Osteoblast (primary cell): ENCODE data around the gene CACNG5. TPM values are rescaled to one million over a fixed set of nuclear protein-coding genes. Genes with fewer than 3 reads are reported as not detected.

Experiments used
- DNase-seq: peaks from one replicate; pipeline ENCODE4 v3.0.0; 2011; ENCODE audit warnings: low spot score, mixed read lengths; ENCODE audit not compliant: insufficient read length; ENCODE audit errors: missing footprints
- H2AFZ ChIP-seq: 2 replicates; pipeline ENCODE4 v1.6.0; 2011; ENCODE audit warnings: mild to moderate bottlenecking, low read length
- H3K27ac ChIP-seq: 2 replicates; pipeline ENCODE4 v1.5.1; 2011; ENCODE audit warnings: mild to moderate bottlenecking, low read depth, low read length, moderate library complexity
- H3K27me3 ChIP-seq: 2 replicates; pipeline ENCODE4 v1.6.0; 2012; ENCODE audit warnings: mild to moderate bottlenecking, control low read depth, inconsistent platforms, low read length, moderate library complexity; ENCODE audit not compliant: insufficient read depth
- H3K36me3 ChIP-seq: 2 replicates; pipeline ENCODE4 v1.5.1; 2011; ENCODE audit warnings: mild to moderate bottlenecking, low read length, control low read depth, moderate library complexity; ENCODE audit not compliant: insufficient read depth
- H3K4me1 ChIP-seq: 2 replicates; pipeline ENCODE4 v1.5.1; 2011; ENCODE audit warnings: mild to moderate bottlenecking, low read length, control low read depth, moderate library complexity; ENCODE audit not compliant: insufficient read depth
- H3K4me2 ChIP-seq: 2 replicates; pipeline ENCODE4 v1.6.0; 2011; ENCODE audit warnings: mild to moderate bottlenecking, low read length; ENCODE audit not compliant: insufficient read depth
- H3K4me3 ChIP-seq: fragments of 200-600 bp; sonication (generic); 3 replicates; pipeline ENCODE4 v1.5.1; 2012; ENCODE audit warnings: mild to moderate bottlenecking, low read length, inconsistent platforms; ENCODE audit not compliant: insufficient read depth
- H3K79me2 ChIP-seq: 2 replicates; pipeline ENCODE4 v1.6.0; 2012; ENCODE audit warnings: mild to moderate bottlenecking, low read length, control low read depth, inconsistent platforms; ENCODE audit not compliant: insufficient read depth
- H3K9me3 ChIP-seq: 2 replicates; pipeline ENCODE4 v1.5.1; 2011; ENCODE audit warnings: low read depth, low read length, control low read depth
- H4K20me1 ChIP-seq: 2 replicates; pipeline ENCODE4 v1.6.0; 2012; ENCODE audit warnings: mild to moderate bottlenecking, low read length, control low read depth; ENCODE audit not compliant: insufficient read depth
- total RNA-seq: library from RNA; depleted of rRNA; stranded (reverse); fragments of >200 nt; gene quantifications from 2 replicates; pipeline ENCODE4 v1.2.3, GENCODE V29; 2012
- TF ChIP-seq, protein P1 (sequence below): IDR thresholded peaks from 2 replicates; pipeline ENCODE4 v1.5.1; 2011; ENCODE audit warnings: mild to moderate bottlenecking, low read depth, low read length, moderate library complexity; ENCODE audit errors: extremely low read depth

CACNG5 gene
- total RNA-seq, 1 donor = not detected

DNA sequence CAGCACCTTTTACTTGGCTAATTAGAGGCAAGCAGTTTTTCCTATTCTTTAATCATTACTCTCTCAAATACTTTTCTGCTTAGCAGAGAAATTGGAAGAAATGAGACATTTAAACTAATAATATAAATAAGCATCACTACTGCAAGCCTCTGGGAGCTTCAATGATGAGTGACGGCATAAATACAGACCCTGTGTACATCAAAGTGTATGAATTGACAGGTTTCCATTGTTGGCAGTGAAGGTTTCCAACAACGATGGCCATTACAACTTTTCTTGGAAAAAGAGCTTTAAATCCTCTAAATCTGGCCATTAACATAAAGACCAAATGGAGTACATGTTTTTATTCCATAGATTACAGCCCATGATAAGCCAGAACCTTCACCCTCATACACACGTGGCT lies 39.4 kb upstream of the CACNG5 start:
- Histone ChIP-seq H3K27ac (no peak overlapping the region), H3K4me1 (no peaks in the 10 kb centered on the region), H3K9me3 (no peaks in the 10 kb centered on the region), H3K4me2 (no peak overlapping the region), H2AFZ (no peak overlapping the region), H3K36me3 (peaks cover 33% of the 10 kb centered on the region), H3K27me3 (no peaks in the 10 kb centered on the region), H3K79me2 (no peaks in the 10 kb centered on the region), H4K20me1 (peaks cover 6% of the 10 kb centered on the region), H3K4me3 (no peak overlapping the region)
- TF ChIP-seq, protein P1, sequence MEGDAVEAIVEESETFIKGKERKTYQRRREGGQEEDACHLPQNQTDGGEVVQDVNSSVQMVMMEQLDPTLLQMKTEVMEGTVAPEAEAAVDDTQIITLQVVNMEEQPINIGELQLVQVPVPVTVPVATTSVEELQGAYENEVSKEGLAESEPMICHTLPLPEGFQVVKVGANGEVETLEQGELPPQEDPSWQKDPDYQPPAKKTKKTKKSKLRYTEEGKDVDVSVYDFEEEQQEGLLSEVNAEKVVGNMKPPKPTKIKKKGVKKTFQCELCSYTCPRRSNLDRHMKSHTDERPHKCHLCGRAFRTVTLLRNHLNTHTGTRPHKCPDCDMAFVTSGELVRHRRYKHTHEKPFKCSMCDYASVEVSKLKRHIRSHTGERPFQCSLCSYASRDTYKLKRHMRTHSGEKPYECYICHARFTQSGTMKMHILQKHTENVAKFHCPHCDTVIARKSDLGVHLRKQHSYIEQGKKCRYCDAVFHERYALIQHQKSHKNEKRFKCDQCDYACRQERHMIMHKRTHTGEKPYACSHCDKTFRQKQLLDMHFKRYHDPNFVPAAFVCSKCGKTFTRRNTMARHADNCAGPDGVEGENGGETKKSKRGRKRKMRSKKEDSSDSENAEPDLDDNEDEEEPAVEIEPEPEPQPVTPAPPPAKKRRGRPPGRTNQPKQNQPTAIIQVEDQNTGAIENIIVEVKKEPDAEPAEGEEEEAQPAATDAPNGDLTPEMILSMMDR = no peak
- DNase-seq = no peak

DNA sequence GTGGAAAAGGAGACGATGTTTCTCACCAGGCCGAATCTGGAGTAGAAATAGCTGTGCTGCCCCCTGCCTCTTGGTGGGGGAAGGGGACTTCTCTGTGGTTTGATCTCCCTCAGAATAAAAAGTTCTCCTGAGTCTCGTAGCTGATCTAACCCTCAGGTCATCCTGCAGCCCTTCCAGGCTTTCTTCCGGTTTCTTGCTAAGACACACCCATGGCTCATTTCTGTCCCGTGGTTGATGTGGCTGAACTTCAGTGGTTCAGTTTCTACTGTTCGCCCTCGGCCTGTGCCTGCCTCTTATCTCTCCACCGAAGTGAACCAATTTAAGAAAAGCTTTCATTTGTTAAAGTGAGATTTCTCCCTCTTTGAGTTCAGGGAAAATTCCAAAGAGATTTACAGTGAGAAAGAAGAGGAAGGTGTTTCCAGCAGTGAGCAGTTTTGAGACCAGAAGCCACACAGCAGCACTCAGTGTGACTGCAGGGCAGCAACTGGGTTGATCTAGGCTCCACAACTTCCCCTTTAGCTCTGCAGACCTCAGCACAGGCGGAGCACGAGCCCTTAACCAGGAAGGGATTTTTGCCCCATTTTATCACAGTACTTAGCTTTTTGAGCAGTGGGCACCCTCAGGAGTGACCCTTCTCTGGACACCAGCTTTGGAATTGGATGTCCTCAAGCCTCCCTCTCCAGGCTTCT lies 34.9 kb upstream of the CACNG5 start:
- no peaks in the 10 kb centered on the region for H3K79me2 ChIP-seq
- H3K9me3 ChIP-seq = no peaks in the 10 kb centered on the region
- H3K4me1 ChIP-seq = no peaks in the 10 kb centered on the region
- no peak for DNase-seq
- H3K27ac ChIP-seq = no peak overlapping the region
- H2AFZ ChIP-seq = no peak overlapping the region
- H3K4me3 ChIP-seq = no peak overlapping the region
- TF ChIP-seq, protein P1 = no peak
- H3K36me3 ChIP-seq = peaks cover 30% of the 10 kb centered on the region
- no peak overlapping the region for H3K4me2 ChIP-seq
- H3K27me3 ChIP-seq = no peaks in the 10 kb centered on the region
- H4K20me1 ChIP-seq = no peaks in the 10 kb centered on the region

DNA sequence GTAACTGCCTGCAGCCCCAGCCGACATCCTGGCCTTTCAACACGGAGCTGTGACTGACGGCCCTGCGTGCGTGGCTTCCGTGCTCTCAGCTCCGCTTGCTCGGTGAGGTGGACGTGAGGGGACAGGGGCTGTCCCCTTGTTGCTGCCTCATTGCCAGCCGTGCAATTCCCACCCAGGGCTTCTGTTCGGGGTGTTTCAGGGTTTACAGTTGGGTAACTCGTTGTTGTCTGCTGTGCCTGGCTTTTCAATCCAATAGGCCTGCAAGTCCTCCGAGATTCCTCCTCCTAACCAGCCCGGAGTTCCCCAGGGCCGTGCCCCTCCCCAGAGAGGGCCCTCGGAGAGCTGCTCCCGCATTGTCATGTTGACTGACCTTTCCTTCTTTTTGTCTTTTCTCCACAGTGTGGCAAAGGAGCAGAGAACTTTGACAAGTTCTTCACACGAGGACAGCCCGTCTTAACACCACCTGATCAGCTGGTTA lies 31.4 kb upstream of the CACNG5 start:
- TF ChIP-seq, protein P1 = no peak
- no peaks in the 10 kb centered on the region for H3K27me3 ChIP-seq
- H3K4me2 ChIP-seq = no peak overlapping the region
- no peak overlapping the region for H3K27ac ChIP-seq
- no peaks in the 10 kb centered on the region for H3K4me1 ChIP-seq
- H3K79me2 ChIP-seq = no peaks in the 10 kb centered on the region
- no peaks in the 10 kb centered on the region for H3K9me3 ChIP-seq
- no peak overlapping the region for H2AFZ ChIP-seq
- H3K4me3 ChIP-seq = no peak overlapping the region
- no peak for DNase-seq
- H3K36me3 ChIP-seq = peaks cover 15% of the 10 kb centered on the region
- H4K20me1 ChIP-seq = no peaks in the 10 kb centered on the region

GRCh38 chr17:66805567-66805966 lies 29.4 kb upstream of the CACNG5 start:
- no peak for DNase-seq
- TF ChIP-seq, protein P1 = no peak
- H3K27me3 ChIP-seq = no peaks in the 10 kb centered on the region

More at GRCh38 chr17:66805567-66805966, 29.4 kb upstream of the CACNG5 start:
- no peak overlapping the region for H3K4me3 ChIP-seq
- no peaks in the 10 kb centered on the region for H3K9me3 ChIP-seq
- H3K79me2 ChIP-seq = no peaks in the 10 kb centered on the region
- H3K36me3 ChIP-seq = peaks cover 15% of the 10 kb centered on the region
- H4K20me1 ChIP-seq = no peaks in the 10 kb centered on the region
- H3K4me1 ChIP-seq = no peaks in the 10 kb centered on the region
- no peak overlapping the region for H3K27ac ChIP-seq
- H3K4me2 ChIP-seq = no peak overlapping the region
- H2AFZ ChIP-seq = no peak overlapping the region
